ENCODE data around the gene AGPAT1. TPM values are rescaled to one million over a fixed set of nuclear protein-coding genes. Genes with fewer than 3 reads are reported as not detected.

AGPAT1 gene
- total RNA-seq, 1 experiment from 2014 or later = 108 TPM

- no peaks in the 10 kb centered on the region for H3K27me3 ChIP-seq (replicated peaks; ENCODE audit: insufficient read depth, low read depth, low read length, poor library complexity)
- intact Hi-C loops (cut with micrococcal nuclease; ENCODE audit: unreplicated experiment) = no loop called here
- H3K4me1 ChIP-seq (ENCODE audit: insufficient read depth, low read length, poor library complexity, severe bottlenecking) = peaks cover 3% of the 10 kb centered on the region
- ChIA-PET POLR2A (ENCODE audit: low non-redundant PET) (no interaction called here), CTCF (no interaction called here)
- BruUV-seq (replicated peaks) = no TSS peak
- no peaks in the 10 kb centered on the region for H3K36me3 ChIP-seq (ENCODE audit: insufficient read depth, low read length, poor library complexity, severe bottlenecking)
- H3K4me3 ChIP-seq (ENCODE audit: low read depth, low read length, poor library complexity, severe bottlenecking) = no peak overlapping the region
- no peak for DNase-seq (ENCODE audit: low spot score)
- H3K27ac ChIP-seq (ENCODE audit: low read depth, low read length, poor library complexity, severe bottlenecking) = no peak overlapping the region
- H3K9me3 ChIP-seq (ENCODE audit: low read depth, low read length, poor library complexity, severe bottlenecking) = no peaks in the 10 kb centered on the region
- TF ChIP-seq CTCF (conservative IDR thresholded peaks at IDR 0.05; ENCODE audit: low read depth, low read length) (no peak), EZH2 (IDR thresholded peaks at IDR 0.05; ENCODE audit: borderline replicate concordance, low read depth, low read length, poor library complexity, severe bottlenecking) (no peak)
These were observed 35.4 kb downstream of the AGPAT1 start for GRCh38 chr6:32140420-32141046.

GRCh38 chr6:32139590-32139989 lies 36.3 kb downstream of the AGPAT1 start:
- CTCF ChIA-PET = no interaction called here
- Histone ChIP-seq H3K4me1 (ENCODE audit: insufficient read depth, low read length, poor library complexity, severe bottlenecking) (peaks cover 3% of the 10 kb centered on the region), H3K36me3 (ENCODE audit: insufficient read depth, low read length, poor library complexity, severe bottlenecking) (no peaks in the 10 kb centered on the region), H3K4me3 (ENCODE audit: low read depth, low read length, poor library complexity, severe bottlenecking) (no peak overlapping the region), H3K9me3 (ENCODE audit: low read depth, low read length, poor library complexity, severe bottlenecking) (no peaks in the 10 kb centered on the region), H3K27ac (ENCODE audit: low read depth, low read length, poor library complexity, severe bottlenecking) (no peak overlapping the region), H3K27me3 (replicated peaks; ENCODE audit: insufficient read depth, low read depth, low read length, poor library complexity) (no peaks in the 10 kb centered on the region)
- DNase-seq (ENCODE audit: low spot score) = no peak
- no peak for TF ChIP-seq CTCF (conservative IDR thresholded peaks at IDR 0.05; ENCODE audit: low read depth, low read length)
- BruUV-seq (replicated peaks) = no TSS peak
- intact Hi-C loops (cut with micrococcal nuclease; ENCODE audit: unreplicated experiment) = no loop called here
- POLR2A ChIA-PET (ENCODE audit: low non-redundant PET) = no interaction called here

GRCh38 chr6:32137454-32137853 lies 38.4 kb downstream of the AGPAT1 start:
- Histone ChIP-seq H3K4me1 (ENCODE audit: insufficient read depth, low read length, poor library complexity, severe bottlenecking) (peaks cover 3% of the 10 kb centered on the region), H3K27ac (ENCODE audit: low read depth, low read length, poor library complexity, severe bottlenecking) (no peak overlapping the region), H3K4me3 (ENCODE audit: low read depth, low read length, poor library complexity, severe bottlenecking) (no peak overlapping the region), H3K27me3 (replicated peaks; ENCODE audit: insufficient read depth, low read depth, low read length, poor library complexity) (no peaks in the 10 kb centered on the region), H3K36me3 (ENCODE audit: insufficient read depth, low read length, poor library complexity, severe bottlenecking) (no peaks in the 10 kb centered on the region), H3K9me3 (ENCODE audit: low read depth, low read length, poor library complexity, severe bottlenecking) (no peaks in the 10 kb centered on the region)
- no TSS peak for BruUV-seq (replicated peaks)
- ChIA-PET CTCF (no interaction called here), POLR2A (ENCODE audit: low non-redundant PET) (no interaction called here)
- TF ChIP-seq EZH2 (IDR thresholded peaks at IDR 0.05; ENCODE audit: borderline replicate concordance, low read depth, low read length, poor library complexity, severe bottlenecking) (no peak), CTCF (conservative IDR thresholded peaks at IDR 0.05; ENCODE audit: low read depth, low read length) (no peak)
- intact Hi-C loops (cut with micrococcal nuclease; ENCODE audit: unreplicated experiment) = no loop called here
- DNase-seq (ENCODE audit: low spot score) = no peak
